HG03175 (cell line): ENCODE results near the gene NUDT8.
"Not testable (repeated sequence)": the region's sequence is repeated elsewhere in the genome, so short reads cannot be mapped to it uniquely, and the experiment has no call there.

Experiments used
- ATAC-seq: cut with Tn5 transposase; IDR thresholded peaks from one replicate; pipeline ENCODE4 v1.9.1; 2021; ENCODE audit warnings: mild to moderate bottlenecking, moderate library complexity; ENCODE audit not compliant: unreplicated experiment

NUDT8 gene

GRCh38 chr11:67642173-67643120 is 12.7 kb upstream of the NUDT8 start:
- ATAC-seq, result no peak

- no peak for ATAC-seq
Observed at GRCh38 chr11:67641338-67642172, 11.8 kb upstream of the NUDT8 start.

- no peak for ATAC-seq
Observed at GRCh38 chr11:67640758-67641337, 11.1 kb upstream of the NUDT8 start.

GRCh38 chr11:67640021-67640757 is 10.5 kb upstream of the NUDT8 start:
- ATAC-seq, result no peak

- ATAC-seq, result no peak
Observed at GRCh38 chr11:67639438-67639859, 9.7 kb upstream of the NUDT8 start, which contains the start of gene TBX10. Gene TBX10, minus strand, starts transcription at chr11:67639763. Its CDS starts 291 bp downstream, at chr11:67639472.

- ATAC-seq, result no peak
Observed at GRCh38 chr11:67638535-67639437, 9.0 kb upstream of the NUDT8 start.

- not testable (repeated sequence) for ATAC-seq
Observed at GRCh38 chr11:67637441-67637840, 7.7 kb upstream of the NUDT8 start.

GRCh38 chr11:67636962-67637361 is 7.2 kb upstream of the NUDT8 start:
- no peak for ATAC-seq

GRCh38 chr11:67635231-67635521 is 5.4 kb upstream of the NUDT8 start:
- ATAC-seq, result no peak

GRCh38 chr11:67634366-67635230 is 4.9 kb upstream of the NUDT8 start:
- no peak for ATAC-seq

- no peak for ATAC-seq
Observed at GRCh38 chr11:67633758-67634365, 4.1 kb upstream of the NUDT8 start.

GRCh38 chr11:67632982-67633755 is 3.4 kb upstream of the NUDT8 start:
- no peak for ATAC-seq

GRCh38 chr11:67632175-67632981 is 2.6 kb upstream of the NUDT8 start:
- no peak for ATAC-seq

GRCh38 chr11:67631853-67632174 is 2.1 kb upstream of the NUDT8 start:
- ATAC-seq, result no peak

GRCh38 chr11:67631411-67631810 is 1.7 kb upstream of the NUDT8 start:
- ATAC-seq, result no peak

- no peak for ATAC-seq
Observed at GRCh38 chr11:67630943-67631331, 1.2 kb upstream of the NUDT8 start.
